Measurements from ENCODE around the gene PIP4K2A.

Gene PIP4K2A

DNA sequence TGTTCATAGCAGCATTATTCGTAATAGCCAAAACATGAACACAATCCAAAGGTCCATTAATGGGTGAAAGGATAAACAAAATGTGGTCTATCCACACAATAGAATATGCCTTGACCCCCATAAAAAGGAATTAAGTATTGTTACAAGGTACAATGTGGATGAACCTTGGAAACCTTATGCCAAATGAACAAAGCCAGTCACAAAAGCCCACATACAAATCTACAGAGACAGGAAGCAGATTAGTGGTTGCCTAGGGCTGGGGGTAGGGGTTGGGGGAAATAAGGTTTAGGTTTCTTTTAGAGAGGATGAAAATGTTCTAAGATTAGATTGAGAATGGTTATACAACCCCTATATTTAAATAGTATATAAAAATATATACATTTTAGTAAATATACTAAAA is 34.8 kb downstream of the PIP4K2A start:
- DNase-seq (ENCODE audit: insufficient read length, low spot score): no peak
- TF ChIP-seq, protein P1, sequence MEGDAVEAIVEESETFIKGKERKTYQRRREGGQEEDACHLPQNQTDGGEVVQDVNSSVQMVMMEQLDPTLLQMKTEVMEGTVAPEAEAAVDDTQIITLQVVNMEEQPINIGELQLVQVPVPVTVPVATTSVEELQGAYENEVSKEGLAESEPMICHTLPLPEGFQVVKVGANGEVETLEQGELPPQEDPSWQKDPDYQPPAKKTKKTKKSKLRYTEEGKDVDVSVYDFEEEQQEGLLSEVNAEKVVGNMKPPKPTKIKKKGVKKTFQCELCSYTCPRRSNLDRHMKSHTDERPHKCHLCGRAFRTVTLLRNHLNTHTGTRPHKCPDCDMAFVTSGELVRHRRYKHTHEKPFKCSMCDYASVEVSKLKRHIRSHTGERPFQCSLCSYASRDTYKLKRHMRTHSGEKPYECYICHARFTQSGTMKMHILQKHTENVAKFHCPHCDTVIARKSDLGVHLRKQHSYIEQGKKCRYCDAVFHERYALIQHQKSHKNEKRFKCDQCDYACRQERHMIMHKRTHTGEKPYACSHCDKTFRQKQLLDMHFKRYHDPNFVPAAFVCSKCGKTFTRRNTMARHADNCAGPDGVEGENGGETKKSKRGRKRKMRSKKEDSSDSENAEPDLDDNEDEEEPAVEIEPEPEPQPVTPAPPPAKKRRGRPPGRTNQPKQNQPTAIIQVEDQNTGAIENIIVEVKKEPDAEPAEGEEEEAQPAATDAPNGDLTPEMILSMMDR (IDR thresholded peaks at IDR 0.05; ENCODE audit: insufficient read depth, missing control alignments): no peak
- no peak for FAIRE-seq

DNA sequence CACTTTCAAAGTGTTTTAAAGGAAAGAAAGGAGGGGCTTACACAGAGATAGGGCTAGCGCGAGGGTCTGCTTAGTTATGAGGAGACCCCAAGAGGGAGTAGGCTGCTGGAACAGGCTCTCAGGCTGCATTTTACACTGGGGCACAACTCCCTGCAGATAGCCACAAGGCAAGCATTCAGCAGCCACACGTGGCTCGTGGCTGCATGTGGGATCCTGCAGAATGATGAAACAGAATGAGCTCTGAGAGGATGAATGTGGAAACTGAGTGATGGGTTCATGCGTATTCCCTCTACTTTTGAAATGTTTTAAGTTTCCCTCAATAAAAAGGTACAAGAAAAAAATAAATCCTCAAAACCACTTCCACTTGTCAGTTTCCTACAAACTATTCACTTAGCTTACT is 37.0 kb downstream of the PIP4K2A start:
- TF ChIP-seq, protein P1 (IDR thresholded peaks at IDR 0.05; ENCODE audit: insufficient read depth, missing control alignments): no peak
- FAIRE-seq (no peak), DNase-seq (ENCODE audit: insufficient read length, low spot score) (no peak)

DNA sequence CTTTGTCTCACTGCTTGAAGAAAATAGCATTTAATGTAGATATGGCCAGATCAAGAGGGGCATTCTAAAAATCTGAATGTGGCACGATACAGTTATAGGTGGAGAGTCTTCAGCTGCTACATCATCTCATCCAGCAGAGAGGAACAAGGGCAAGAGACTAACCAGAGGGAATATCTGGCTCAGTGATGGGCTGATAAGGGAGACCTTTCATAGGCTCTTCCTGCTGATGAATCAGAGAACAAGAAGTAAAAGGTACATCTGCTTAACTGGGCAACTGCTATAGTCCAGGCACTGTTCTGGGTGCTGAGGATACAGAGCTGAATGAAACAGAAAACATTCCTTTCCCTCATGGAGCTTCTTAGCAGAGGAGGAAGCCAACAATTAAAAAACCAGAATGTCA is 37.9 kb downstream of the PIP4K2A start:
- DNase-seq (ENCODE audit: insufficient read length, low spot score) (no peak), FAIRE-seq (no peak)
- TF ChIP-seq, protein P1 (IDR thresholded peaks at IDR 0.05; ENCODE audit: insufficient read depth, missing control alignments): no peak

DNA sequence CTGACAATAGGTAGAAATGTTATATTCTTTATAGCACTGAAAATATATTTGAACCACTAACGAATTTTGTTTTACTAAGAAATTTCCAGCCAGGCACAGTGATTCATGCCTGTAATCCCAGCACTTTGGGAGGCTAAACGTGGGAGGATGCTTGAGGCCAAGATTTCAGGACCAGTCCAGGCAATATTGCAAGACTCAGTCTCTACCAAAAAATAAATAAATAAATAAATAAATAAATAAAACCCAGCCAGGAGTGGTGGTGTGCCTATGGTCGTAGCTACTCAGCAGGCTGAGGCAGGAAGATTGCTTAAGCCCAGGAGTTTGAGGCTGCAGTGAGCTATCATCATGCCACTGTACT is 39.8 kb downstream of the PIP4K2A start:
- TF ChIP-seq, protein P1 (IDR thresholded peaks at IDR 0.05; ENCODE audit: insufficient read depth, missing control alignments): no peak
- FAIRE-seq (no peak), DNase-seq (ENCODE audit: insufficient read length, low spot score) (no peak)

DNA sequence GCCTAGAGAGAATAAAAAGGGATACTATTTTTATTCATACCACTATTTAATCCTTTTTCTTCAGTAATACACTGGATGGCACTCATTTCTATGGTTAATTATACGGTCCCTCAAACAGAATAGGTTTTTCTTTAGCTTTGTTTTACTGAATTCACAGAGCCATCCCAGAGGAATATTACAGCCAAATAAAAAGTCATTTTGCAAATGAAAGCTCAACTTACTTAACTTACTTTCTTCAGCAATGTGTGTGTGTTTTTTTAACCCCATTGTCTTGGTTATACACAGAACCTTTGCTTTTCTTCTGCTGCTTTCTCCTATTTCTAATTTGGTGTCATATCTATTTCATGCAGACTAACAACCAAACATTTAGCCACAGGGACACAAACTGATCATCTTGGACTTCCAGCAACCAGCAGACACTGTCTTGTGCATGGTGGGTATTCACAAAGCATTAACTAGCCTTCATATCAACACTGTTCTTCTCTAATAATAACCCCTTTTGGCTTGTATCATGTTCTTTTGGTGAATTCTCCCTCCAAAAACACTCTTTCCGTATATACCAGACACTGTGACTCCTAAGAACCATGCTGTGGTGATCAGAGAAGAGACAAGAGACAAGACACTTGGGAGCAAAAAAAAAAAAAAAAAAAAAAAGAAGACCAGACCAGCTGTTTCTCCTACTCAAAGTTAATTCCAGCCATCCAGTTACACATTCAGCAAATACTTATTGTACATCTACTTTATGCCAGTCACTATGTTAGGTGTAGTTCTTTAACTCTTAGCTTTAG is 40.4 kb downstream of the PIP4K2A start:
- DNase-seq (ENCODE audit: insufficient read length, low spot score): no peak
- TF ChIP-seq, protein P1 (IDR thresholded peaks at IDR 0.05; ENCODE audit: insufficient read depth, missing control alignments): no peak
- no peak for FAIRE-seq

DNA sequence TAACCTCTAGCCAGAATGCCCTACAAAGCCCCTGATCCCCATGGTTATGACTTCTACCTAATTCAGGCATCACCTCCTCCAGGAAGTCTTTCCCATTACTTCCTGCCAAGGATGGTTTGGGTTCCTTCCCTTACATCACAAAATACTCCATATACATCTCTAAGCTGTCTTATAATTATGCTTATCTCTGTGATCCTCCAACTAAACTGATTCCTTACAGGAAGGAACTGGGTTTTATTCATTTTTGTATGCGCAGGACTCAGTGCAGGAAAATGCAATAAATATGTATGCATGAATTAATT is 41.3 kb downstream of the PIP4K2A start:
- TF ChIP-seq, protein P1 (IDR thresholded peaks at IDR 0.05; ENCODE audit: insufficient read depth, missing control alignments): no peak
- DNase-seq (ENCODE audit: insufficient read length, low spot score) (no peak), FAIRE-seq (no peak)

DNA sequence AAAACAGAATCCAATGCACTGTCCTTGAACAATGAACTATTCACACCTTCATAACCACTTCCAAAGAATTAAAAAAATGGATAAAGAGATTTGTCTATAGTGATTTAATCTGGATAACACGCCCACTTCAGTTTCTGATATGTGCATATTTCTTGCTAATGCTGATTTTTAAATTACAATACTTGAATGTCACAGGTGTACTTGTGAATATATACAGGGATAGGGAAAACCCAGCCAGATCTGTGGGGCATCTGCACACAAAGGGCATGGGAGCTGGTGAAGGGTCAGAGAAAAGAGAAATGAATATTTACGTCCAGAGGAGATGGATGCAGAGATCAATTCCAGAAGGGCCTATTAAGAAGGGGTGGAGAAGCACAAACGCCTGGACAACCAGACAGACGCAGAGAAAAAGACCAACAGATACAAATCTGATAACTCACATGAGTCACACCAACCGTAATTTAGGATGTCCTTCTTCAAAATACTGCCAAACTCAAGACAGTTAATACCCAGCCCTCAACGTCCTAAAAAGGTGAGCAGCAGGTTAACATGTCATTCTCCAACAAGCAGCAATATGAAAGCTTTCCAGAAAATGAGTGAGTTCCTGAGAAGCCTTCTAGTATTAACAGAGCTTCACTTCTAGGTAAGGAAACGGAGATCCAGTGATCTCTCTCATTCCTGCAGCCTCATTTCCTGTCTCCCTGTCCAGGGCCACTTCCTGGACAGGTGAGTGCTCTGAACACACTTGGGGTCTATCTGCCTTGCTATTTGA is 41.9 kb downstream of the PIP4K2A start:
- FAIRE-seq: no peak
- TF ChIP-seq, protein P1 (IDR thresholded peaks at IDR 0.05; ENCODE audit: insufficient read depth, missing control alignments): no peak

More for the DNA sequence above, 41.9 kb downstream of the PIP4K2A start:
- DNase-seq (ENCODE audit: insufficient read length, low spot score): no peak

Data from D721Med (cell line).